ENCODE data around the gene SMIM7.

DNA sequence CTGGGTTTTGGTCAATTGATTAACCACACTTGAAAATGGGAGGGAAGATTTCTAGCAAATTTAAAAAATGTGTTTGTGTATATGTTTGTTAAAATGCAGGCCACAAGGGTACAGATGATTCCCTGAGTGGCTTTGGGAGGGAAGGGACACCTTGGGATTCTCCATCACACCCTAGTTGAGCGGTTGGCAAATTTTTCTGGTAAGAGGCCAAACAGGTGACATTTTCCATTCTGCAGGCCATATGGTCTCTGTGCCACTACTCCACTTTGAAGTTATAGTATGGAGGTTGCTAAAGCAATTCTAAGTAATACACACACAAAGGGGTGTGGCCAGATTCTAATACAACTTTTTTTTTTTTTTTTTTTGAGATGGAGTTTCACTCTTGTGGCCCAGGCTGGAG lies 19.0 kb downstream of the SMIM7 start:
- TF ChIP-seq POLR2A (IDR thresholded peaks at IDR 0.05) (no peak), POLR2AphosphoS5 (IDR thresholded peaks at IDR 0.05) (no peak)
